H54 (cell line): Measurements from ENCODE around the gene ACBD6.

Experiments used
- DNase-seq: peaks from one replicate; pipeline ENCODE4 v3.0.0; 2011; ENCODE audit warnings: low spot score, mixed read lengths; ENCODE audit not compliant: insufficient read length
- FAIRE-seq: peaks from 3 replicates; lab custom pipeline; 2011; peaks lifted over from hg19 to GRCh38; lab: Jason Lieb, UNC
- POLR2A ChIP-seq: IDR thresholded peaks from 2 replicates; pipeline ENCODE4 v1.6.1; 2011; ENCODE audit warnings: low read depth, mild to moderate bottlenecking, low read length

Gene ACBD6

GRCh38 chr1:180271272-180272255 is 230.8 kb downstream of the ACBD6 start:
- DNase-seq (no peak), FAIRE-seq (no peak)
- TF ChIP-seq POLR2A: no peak

DNA sequence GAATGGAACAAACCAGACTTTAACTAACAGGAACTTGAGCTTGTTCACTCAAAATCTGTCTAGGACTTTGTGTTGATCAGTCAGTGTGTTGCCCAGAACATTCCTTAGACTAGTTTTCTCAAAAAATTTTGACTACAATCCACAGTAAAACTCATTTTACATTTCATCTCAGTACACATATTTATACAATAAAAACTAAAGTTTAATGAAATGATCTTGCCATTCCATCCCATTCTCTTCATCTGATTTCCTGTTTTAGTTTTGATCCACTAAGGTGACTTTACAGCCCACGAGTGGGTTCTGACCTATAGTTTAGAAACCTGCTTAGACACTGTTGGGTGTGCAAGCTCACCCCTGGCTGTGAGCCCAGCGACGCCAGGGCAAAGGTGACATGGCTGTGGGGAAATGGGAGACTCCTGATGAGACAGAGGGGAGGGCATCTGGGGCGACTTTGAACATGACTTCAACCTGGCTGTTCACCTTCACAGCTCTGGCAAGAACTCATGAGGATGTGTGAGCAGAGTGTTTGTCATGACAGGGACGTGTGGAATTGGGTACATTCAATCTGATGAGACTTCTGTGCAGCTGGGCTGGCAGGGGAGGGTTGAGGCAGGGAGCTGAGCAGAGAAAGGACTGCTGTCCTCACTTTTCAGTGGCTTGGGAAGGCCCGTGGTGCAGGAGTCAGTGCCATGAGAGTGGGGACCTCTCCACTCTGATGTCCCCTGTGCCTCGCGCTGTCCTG is 231.7 kb downstream of the ACBD6 start:
- no peak for TF ChIP-seq POLR2A
- DNase-seq: no peak
- no peak for FAIRE-seq

- TF ChIP-seq POLR2A: no peak
- DNase-seq (no peak), FAIRE-seq (no peak)
Observed at GRCh38 chr1:180269645-180270529, 232.5 kb downstream of the ACBD6 start.

GRCh38 chr1:180268556-180269075 is 233.8 kb downstream of the ACBD6 start:
- TF ChIP-seq POLR2A: no peak
- FAIRE-seq (no peak), DNase-seq (no peak)

- no peak for TF ChIP-seq POLR2A
- FAIRE-seq (no peak), DNase-seq (no peak)
Observed at GRCh38 chr1:180267761-180268555, 234.4 kb downstream of the ACBD6 start.

- no peak for DNase-seq
- FAIRE-seq: no peak
- no peak for TF ChIP-seq POLR2A
Observed at GRCh38 chr1:180267211-180267561, 235.2 kb downstream of the ACBD6 start.

DNA sequence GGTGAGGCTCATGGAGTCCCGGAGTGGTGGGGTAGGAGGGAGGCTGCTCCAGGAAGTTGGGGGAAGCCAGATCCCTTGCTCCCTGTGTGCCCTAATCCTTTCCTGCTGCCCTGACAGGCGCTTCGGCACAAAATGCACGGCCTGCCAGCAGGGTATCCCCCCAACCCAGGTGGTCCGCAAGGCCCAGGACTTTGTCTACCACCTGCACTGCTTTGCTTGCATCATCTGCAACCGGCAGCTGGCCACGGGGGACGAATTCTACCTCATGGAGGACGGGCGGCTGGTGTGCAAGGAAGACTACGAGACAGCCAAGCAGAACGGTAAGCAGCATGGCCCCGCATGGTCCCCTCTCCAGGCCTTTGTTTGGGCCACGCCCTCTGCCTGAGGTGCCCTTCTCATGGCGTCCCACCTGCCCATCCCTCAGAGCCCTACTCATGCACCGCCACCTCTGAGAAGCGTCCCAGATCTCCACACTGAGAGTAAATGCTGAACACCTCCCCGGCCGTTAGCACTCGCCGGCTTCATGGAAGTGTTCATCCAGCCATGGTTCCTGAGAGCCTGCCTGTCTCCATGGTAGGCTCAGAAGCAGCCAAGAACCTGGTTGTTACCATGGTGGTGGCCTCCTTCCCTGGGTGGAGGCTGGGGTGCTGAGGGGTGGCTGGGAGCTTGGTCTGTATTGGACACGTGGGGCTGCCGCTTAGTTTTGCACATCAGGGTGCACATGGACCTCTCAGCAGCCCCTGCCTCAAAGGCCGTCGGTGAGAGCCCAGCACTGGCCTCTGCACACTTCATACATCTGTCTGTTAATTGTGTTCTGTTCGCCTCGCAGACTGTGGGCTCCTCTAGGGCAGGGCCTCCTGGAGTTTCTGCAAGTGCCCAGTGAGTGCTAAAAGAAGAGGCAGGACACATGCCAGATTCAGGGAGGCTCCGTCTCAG is 235.8 kb downstream of the ACBD6 start:
- FAIRE-seq (no peak), DNase-seq (no peak)
- no peak for TF ChIP-seq POLR2A

GRCh38 chr1:180265871-180266270 is 236.5 kb downstream of the ACBD6 start:
- TF ChIP-seq POLR2A: no peak
- DNase-seq (no peak), FAIRE-seq (no peak)

DNA sequence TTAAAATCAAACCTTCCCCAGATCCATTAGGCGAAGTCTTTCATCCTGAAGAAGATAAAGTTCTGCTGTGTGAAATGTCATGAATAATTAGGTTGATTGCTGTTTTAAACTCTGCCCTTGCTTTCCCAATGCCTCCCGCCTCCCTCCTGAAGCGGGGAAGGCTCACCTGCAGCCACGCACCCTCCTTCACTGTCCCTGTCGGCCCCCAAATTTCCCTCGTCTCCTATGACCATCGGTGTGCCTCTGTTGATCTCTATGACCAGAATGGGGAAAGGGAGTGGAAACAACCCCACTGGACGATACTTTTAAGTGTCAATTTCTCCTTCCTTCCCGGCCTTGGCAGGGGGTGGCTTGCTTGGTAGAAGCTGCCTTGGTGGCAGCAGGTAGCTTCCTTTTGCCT is 237.2 kb downstream of the ACBD6 start:
- DNase-seq (no peak), FAIRE-seq (no peak)
- no peak for TF ChIP-seq POLR2A

DNA sequence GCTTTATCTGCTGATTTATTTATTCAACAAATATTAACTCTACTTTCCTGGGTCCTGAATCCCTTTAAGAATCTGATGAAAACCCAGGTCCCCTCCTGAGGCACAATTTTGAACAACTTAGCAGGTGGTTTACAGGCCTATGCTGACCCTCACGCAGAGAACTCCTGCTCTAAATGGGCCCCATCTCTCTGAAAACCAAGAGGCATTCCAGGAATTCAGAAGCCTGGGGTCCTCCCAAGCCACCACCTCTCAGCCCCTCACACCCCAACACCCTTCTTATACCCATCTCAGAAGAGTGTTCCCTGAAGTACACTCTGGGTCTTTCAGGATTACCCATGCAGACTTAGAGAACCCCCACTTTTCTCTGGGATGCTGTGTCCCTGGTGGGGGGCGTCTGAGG is 237.8 kb downstream of the ACBD6 start:
- DNase-seq (no peak), FAIRE-seq (no peak)
- no peak for TF ChIP-seq POLR2A

DNA sequence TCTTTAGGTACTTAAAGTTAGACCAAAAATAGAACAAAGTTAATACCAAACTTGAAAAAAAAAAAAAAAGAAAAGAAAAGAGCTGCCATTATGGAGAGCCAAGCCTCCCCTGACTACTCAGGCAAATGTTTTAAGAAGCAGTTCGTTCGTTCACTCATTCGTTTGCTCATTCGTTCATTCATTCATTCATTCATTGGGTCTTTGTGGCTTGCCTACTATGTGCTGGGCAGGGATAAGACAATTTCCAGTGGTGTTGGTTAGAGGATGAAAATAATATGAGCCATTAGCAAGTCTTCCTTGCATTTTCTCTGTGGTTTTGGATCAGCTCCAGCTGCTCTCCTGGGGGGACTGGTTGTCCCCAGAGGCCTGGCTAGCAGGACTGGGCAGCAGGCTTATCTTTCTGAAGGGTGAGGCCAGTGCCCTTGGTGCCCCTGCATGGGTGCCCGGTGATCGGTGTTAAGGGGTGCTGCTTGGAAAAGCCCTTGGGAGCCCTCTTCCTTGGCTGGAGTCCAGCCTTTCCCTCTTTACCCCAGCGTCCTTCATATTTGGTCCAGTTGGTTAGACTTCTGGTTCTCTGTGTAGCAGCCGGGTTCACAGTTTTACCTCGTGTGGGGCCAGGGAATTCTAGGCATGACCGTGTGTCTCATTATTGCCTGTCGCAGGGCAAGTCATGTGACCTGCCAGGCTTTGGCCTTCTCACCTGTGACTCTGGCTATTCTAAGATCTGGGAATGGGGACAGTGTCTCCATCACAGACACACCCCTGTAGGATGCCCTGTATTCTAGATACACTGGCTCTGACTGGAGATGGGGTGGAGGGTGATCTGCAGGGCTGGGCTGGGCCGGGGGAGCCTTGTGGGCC is 239.5 kb downstream of the ACBD6 start:
- no peak for TF ChIP-seq POLR2A
- DNase-seq (no peak), FAIRE-seq (no peak)
